Measurements from ENCODE around the gene IQCB1. TPM values are rescaled to one million over a fixed set of nuclear protein-coding genes. Genes with fewer than 3 reads are reported as not detected.

Gene IQCB1
- total and polyA plus RNA-seq, 2 of the 8 experiments (the other 6 are each of a cell fraction or from before 2014, with no cell fraction given), result 21.7 to 31.2 TPM

DNA sequence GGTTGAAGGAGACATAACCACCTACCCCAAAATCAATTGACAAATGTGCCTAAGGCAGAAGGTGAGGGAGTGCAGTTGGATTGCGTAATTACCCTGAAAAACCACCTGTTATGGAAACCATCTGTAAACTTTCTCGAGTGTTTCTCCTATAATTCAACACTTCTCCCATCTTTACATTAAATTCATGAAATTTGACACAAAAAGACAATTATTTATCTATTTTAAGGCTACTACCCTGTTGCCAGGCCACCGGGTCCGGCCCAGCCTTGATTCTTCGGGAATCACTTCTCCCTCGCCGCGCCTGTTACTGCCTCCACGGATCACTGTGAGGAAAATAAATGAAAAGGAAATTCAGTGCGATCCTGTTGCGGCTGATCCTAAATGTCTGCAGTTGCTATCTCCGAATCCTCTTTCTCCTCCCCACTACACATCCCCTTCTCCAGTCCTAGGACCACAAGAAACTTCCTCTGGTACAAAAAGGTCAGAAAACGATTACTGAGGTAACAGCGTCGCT lies 646 bp downstream of the IQCB1 start (continued):
- TF ChIP-seq, protein P1, sequence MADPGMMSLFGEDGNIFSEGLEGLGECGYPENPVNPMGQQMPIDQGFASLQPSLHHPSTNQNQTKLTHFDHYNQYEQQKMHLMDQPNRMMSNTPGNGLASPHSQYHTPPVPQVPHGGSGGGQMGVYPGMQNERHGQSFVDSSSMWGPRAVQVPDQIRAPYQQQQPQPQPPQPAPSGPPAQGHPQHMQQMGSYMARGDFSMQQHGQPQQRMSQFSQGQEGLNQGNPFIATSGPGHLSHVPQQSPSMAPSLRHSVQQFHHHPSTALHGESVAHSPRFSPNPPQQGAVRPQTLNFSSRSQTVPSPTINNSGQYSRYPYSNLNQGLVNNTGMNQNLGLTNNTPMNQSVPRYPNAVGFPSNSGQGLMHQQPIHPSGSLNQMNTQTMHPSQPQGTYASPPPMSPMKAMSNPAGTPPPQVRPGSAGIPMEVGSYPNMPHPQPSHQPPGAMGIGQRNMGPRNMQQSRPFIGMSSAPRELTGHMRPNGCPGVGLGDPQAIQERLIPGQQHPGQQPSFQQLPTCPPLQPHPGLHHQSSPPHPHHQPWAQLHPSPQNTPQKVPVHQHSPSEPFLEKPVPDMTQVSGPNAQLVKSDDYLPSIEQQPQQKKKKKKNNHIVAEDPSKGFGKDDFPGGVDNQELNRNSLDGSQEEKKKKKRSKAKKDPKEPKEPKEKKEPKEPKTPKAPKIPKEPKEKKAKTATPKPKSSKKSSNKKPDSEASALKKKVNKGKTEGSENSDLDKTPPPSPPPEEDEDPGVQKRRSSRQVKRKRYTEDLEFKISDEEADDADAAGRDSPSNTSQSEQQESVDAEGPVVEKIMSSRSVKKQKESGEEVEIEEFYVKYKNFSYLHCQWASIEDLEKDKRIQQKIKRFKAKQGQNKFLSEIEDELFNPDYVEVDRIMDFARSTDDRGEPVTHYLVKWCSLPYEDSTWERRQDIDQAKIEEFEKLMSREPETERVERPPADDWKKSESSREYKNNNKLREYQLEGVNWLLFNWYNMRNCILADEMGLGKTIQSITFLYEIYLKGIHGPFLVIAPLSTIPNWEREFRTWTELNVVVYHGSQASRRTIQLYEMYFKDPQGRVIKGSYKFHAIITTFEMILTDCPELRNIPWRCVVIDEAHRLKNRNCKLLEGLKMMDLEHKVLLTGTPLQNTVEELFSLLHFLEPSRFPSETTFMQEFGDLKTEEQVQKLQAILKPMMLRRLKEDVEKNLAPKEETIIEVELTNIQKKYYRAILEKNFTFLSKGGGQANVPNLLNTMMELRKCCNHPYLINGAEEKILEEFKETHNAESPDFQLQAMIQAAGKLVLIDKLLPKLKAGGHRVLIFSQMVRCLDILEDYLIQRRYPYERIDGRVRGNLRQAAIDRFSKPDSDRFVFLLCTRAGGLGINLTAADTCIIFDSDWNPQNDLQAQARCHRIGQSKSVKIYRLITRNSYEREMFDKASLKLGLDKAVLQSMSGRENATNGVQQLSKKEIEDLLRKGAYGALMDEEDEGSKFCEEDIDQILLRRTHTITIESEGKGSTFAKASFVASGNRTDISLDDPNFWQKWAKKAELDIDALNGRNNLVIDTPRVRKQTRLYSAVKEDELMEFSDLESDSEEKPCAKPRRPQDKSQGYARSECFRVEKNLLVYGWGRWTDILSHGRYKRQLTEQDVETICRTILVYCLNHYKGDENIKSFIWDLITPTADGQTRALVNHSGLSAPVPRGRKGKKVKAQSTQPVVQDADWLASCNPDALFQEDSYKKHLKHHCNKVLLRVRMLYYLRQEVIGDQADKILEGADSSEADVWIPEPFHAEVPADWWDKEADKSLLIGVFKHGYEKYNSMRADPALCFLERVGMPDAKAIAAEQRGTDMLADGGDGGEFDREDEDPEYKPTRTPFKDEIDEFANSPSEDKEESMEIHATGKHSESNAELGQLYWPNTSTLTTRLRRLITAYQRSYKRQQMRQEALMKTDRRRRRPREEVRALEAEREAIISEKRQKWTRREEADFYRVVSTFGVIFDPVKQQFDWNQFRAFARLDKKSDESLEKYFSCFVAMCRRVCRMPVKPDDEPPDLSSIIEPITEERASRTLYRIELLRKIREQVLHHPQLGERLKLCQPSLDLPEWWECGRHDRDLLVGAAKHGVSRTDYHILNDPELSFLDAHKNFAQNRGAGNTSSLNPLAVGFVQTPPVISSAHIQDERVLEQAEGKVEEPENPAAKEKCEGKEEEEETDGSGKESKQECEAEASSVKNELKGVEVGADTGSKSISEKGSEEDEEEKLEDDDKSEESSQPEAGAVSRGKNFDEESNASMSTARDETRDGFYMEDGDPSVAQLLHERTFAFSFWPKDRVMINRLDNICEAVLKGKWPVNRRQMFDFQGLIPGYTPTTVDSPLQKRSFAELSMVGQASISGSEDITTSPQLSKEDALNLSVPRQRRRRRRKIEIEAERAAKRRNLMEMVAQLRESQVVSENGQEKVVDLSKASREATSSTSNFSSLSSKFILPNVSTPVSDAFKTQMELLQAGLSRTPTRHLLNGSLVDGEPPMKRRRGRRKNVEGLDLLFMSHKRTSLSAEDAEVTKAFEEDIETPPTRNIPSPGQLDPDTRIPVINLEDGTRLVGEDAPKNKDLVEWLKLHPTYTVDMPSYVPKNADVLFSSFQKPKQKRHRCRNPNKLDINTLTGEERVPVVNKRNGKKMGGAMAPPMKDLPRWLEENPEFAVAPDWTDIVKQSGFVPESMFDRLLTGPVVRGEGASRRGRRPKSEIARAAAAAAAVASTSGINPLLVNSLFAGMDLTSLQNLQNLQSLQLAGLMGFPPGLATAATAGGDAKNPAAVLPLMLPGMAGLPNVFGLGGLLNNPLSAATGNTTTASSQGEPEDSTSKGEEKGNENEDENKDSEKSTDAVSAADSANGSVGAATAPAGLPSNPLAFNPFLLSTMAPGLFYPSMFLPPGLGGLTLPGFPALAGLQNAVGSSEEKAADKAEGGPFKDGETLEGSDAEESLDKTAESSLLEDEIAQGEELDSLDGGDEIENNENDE (IDR thresholded peaks at IDR 0.05; ENCODE audit: insufficient replicate concordance, low read length), result no peak
- TF ChIP-seq NANOG (IDR thresholded peaks at IDR 0.05; ENCODE audit: insufficient read depth, low read depth, low read length, poor library complexity, severe bottlenecking), result no peak
- no peak for TF ChIP-seq HDAC2 (IDR thresholded peaks at IDR 0.05; ENCODE audit: borderline replicate concordance in 1 of 2, low read depth in 2 of 2, low read length in 2 of 2)
- no peak for TF ChIP-seq EGR1 (IDR thresholded peaks at IDR 0.05; ENCODE audit: borderline replicate concordance, low read depth, low read length)
- no peak for TF ChIP-seq CHD1 (IDR thresholded peaks at IDR 0.05; ENCODE audit: low read depth, low read length)
- TF ChIP-seq, protein P2, sequence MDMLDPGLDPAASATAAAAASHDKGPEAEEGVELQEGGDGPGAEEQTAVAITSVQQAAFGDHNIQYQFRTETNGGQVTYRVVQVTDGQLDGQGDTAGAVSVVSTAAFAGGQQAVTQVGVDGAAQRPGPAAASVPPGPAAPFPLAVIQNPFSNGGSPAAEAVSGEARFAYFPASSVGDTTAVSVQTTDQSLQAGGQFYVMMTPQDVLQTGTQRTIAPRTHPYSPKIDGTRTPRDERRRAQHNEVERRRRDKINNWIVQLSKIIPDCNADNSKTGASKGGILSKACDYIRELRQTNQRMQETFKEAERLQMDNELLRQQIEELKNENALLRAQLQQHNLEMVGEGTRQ (IDR thresholded peaks at IDR 0.05; ENCODE audit: low read length), result no peak
- TF ChIP-seq POLR2AphosphoS5 (IDR thresholded peaks at IDR 0.05; ENCODE audit: low read depth, low read length), result no peak
- no peak for TF ChIP-seq POU5F1 (IDR thresholded peaks at IDR 0.05; ENCODE audit: low read depth, low read length)
- no peak for TF ChIP-seq BACH1 (IDR thresholded peaks at IDR 0.05; ENCODE audit: low read length)
- TF ChIP-seq TBP (IDR thresholded peaks at IDR 0.05; ENCODE audit: low read depth, low read length), result no peak
